ENCODE measurements around the gene BMPR1B. TPM values are rescaled to one million over a fixed set of nuclear protein-coding genes. Genes with fewer than 3 reads are reported as not detected.

BMPR1B gene
- total and polyA plus RNA-seq, 9 of the 15 experiments (the other 6 are each of a cell fraction or from before 2014, with no cell fraction given), result 0.01 TPM; not detected in 8

- Histone ChIP-seq H3K27ac (ENCODE audit: extremely low read depth, low read depth, low read length) (no peak overlapping the region), H3K4me2 (ENCODE audit: insufficient read depth, low read length) (no peak overlapping the region), H3K4me3 (no peak overlapping the region), H3K36me3 (ENCODE audit: control insufficient read depth, insufficient read depth, low read length) (no peaks in the 10 kb centered on the region), H4K20me1 (replicated peaks; ENCODE audit: control insufficient read depth, insufficient read depth, low read length) (no peaks in the 10 kb centered on the region), H3K79me2 (ENCODE audit: control insufficient read depth, insufficient read depth, low read length) (no peaks in the 10 kb centered on the region), H3K9ac (ENCODE audit: insufficient read depth in 1 of 2, low read depth in 2 of 2, low read length in 2 of 2) (no peak overlapping the region), H3K9me1 (ENCODE audit: control insufficient read depth, insufficient read depth, low read length) (no peaks in the 10 kb centered on the region), H2AFZ (ENCODE audit: low read depth, low read length) (no peak overlapping the region), H3K9me3 (replicated peaks; ENCODE audit: control insufficient read depth, insufficient read depth, low read depth, low read length) (no peaks in the 10 kb centered on the region), H3K4me1 (replicated peaks in 1 of 2; ENCODE audit: control insufficient read depth in 2 of 2, insufficient read depth in 2 of 2, low read length in 2 of 2) (no peaks in the 10 kb centered on the region), H3K27me3 (ENCODE audit: control insufficient read depth in 2 of 2, insufficient read depth in 2 of 2, low read length in 2 of 2) (no peaks in the 10 kb centered on the region)
- POLR2A ChIA-PET, result no interaction called here
- FAIRE-seq, result no peak
- in situ Hi-C loops (cut with MboI), result loop anchor here (25.0 kb wide), 1 partner anchor 361 kb away; no protein-coding TSS in a partner anchor
- WGBS (ENCODE audit: insufficient coverage, low coverage, missing lambda C conversion rate), result 3% methylated on average over 3 of the region's 3 CpGs
- TF ChIP-seq SMARCC2 (IDR thresholded peaks at IDR 0.05; ENCODE audit: low read depth), result no peak
- TF ChIP-seq E2F1 (CRISPR knock-in tag; IDR thresholded peaks at IDR 0.05), result no peak
- no peak for TF ChIP-seq EHMT2 (IDR thresholded peaks at IDR 0.05)
- no peak for TF ChIP-seq PATZ1 (CRISPR knock-in tag; IDR thresholded peaks at IDR 0.05; ENCODE audit: borderline replicate concordance)
- no peak for TF ChIP-seq PTTG1 (tag; IDR thresholded peaks at IDR 0.05; ENCODE audit: low read depth)
- TF ChIP-seq HDAC6 (IDR thresholded peaks at IDR 0.05; ENCODE audit: low read depth, low read length), result no peak
- no peak for TF ChIP-seq NFE2 (IDR thresholded peaks at IDR 0.05; ENCODE audit: low read depth)
- no peak for TF ChIP-seq FUS (optimal IDR thresholded peaks at IDR 0.05; ENCODE audit: low read depth, low read length)
- no peak for TF ChIP-seq PBX2 (CRISPR knock-in tag; IDR thresholded peaks at IDR 0.05; ENCODE audit: low read depth)
- no peak for TF ChIP-seq PBX2 (tag; conservative IDR thresholded peaks at IDR 0.05; ENCODE audit: low read depth)
- no peak for TF ChIP-seq ZNF764 (CRISPR knock-in tag; IDR thresholded peaks at IDR 0.05; ENCODE audit: low read depth)
- TF ChIP-seq COPS2 (conservative IDR thresholded peaks at IDR 0.05), result no peak
- TF ChIP-seq ZEB2 (IDR thresholded peaks at IDR 0.05), result no peak
- TF ChIP-seq SAP30 (IDR thresholded peaks at IDR 0.05; ENCODE audit: borderline replicate concordance, insufficient read depth, low read depth, low read length, poor library complexity, severe bottlenecking), result no peak
- no peak for TF ChIP-seq MAFK (IDR thresholded peaks at IDR 0.05; ENCODE audit: low read length)
- no peak for TF ChIP-seq MYNN (IDR thresholded peaks at IDR 0.05)
- TF ChIP-seq MYNN (CRISPR knock-in tag; IDR thresholded peaks at IDR 0.05), result no peak
- no peak for TF ChIP-seq MCM3 (IDR thresholded peaks at IDR 0.05)
- no peak for ATAC-seq
- intact Hi-C loops (cut with micrococcal nuclease), result no loop called here
- DNase-seq (ENCODE audit: extremely low read depth in 1 of 4, low spot score in 3 of 4), result no peak
- BruUV-seq (replicated peaks), result no TSS peak
- CTCF ChIA-PET (ENCODE audit: low intra/inter-chr PET ratio), result no interaction called here
Measured at GRCh38 chr4:95151255-95151654, 393.5 kb downstream of the BMPR1B start.
